HG02642 (cell line): Measurements from ENCODE around the gene NF1.
"Not testable (repeated sequence)": the region's sequence is repeated elsewhere in the genome, so short reads cannot be mapped to it uniquely, and the experiment has no call there.

Source experiments
- ATAC-seq: cut with Tn5 transposase; IDR thresholded peaks from one replicate; pipeline ENCODE4 v1.9.1; 2021; ENCODE audit warnings: mild to moderate bottlenecking; ENCODE audit not compliant: unreplicated experiment, poor library complexity

NF1 gene

DNA sequence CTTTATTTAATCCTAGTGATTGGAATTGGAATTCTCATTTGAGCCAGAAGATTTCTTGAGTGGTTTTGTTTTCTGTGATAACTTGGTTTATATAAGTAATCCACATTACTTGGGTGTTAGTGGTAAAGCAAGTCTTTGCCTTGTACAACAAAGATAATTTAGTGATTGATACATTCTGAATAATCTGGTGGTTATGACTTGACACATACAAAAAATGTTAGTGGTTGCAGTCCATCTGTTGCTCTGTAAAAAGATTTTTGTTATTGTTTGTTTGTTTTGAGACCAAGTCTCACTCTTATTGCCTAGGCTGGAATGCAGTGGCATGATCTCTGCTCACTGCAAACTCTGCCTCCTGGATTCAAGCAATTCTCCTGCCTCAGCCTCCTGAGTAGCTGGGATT, 189.1 kb downstream of the NF1 start:
- ATAC-seq, result no peak

DNA sequence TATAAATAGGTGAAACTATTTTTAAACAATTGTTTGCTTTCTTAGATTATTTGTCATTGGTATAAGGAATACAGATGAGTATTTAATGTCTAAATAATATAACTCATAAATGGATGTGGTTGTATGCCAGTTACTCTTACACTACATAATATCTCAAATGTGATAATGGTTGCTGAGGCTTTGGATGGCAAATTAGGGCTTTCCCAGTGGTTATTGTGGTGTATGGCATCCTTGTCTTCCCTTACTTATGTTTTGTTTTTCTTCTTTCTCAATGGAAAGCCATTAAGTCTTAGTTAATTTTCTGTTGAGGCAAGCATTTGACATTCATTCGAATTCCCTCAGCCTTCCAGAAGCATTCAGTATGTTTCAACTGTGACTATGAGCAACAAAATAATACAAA, 191.8 kb downstream of the NF1 start:
- ATAC-seq, result no peak

GRCh38 chr17:31287932-31288331, 193.2 kb downstream of the NF1 start:
- not testable (repeated sequence) for ATAC-seq

GRCh38 chr17:31289790-31290189, 195.0 kb downstream of the NF1 start:
- ATAC-seq, result no peak

DNA sequence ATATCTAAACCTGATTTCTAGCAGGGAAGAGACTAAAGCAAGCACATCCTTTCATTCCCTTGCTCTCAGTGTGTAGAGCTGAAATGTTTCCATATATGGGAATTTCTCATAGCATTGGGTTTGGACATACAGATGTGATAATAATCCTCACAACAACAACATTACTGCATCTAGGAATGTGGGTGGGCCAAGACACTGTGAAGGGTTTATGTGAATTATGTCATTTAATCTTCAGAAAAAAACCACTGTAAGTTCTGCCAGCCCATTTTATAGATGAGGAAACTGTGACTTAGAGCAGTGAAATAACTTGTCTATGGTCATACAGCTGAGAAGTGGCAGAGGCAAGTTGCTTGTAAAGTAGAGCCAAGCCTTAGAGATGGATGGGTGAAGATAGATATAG, 197.0 kb downstream of the NF1 start:
- no peak for ATAC-seq

GRCh38 chr17:31293581-31293980, 198.8 kb downstream of the NF1 start:
- ATAC-seq, result no peak

GRCh38 chr17:31294231-31294630, 199.5 kb downstream of the NF1 start:
- no peak for ATAC-seq

DNA sequence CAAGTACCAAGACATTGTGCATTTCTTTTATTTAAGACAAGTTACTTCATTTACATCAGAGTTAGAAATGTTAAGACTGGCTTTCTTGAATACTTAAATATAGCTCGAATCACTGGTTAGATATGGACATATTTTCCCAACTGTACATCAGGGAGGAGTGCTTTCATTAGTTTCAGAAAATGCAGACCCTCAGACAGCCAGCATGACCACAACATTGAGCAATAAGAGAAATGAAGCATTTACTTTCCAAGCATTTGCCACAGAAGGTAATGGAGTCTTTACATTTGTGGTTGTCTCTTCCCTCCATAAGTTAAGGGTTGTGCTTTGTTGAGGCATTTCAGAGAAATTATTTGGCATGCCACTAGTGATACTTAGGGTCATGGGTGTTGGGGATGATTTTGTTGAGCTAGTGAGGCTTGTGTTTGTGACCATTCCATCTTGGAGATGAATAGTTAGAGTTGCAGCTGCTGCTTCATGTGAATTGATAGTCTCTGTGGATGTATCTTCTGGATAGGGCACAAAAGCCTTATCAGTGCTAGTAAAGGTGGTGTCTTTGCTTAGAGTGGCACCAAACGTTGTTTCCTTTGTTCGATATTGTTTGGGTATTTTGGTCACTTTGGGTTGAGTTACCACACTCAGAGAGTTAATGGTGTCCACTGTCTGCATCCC, 200.2 kb downstream of the NF1 start:
- no peak for ATAC-seq

GRCh38 chr17:31295489-31295871, 200.7 kb downstream of the NF1 start:
- ATAC-seq, result no peak

DNA sequence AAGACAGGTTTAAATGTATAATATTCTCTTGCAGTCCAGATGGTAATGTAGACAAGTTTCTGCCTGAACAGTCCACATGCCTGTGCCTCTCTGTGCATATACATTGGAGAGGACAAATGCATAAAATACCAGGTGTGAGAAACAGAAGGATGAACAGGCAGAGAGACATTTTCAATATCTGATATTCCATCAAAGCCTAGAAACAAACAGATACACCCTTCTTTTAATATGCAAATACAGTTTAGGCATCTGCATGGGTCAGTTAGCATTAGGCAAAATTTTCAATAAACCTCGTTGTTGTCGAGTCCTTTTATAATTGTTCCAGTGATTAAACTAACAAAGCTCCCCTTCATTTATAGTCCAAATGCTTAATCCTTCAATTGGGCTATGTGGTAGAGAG, 201.4 kb downstream of the NF1 start:
- ATAC-seq, result no peak

DNA sequence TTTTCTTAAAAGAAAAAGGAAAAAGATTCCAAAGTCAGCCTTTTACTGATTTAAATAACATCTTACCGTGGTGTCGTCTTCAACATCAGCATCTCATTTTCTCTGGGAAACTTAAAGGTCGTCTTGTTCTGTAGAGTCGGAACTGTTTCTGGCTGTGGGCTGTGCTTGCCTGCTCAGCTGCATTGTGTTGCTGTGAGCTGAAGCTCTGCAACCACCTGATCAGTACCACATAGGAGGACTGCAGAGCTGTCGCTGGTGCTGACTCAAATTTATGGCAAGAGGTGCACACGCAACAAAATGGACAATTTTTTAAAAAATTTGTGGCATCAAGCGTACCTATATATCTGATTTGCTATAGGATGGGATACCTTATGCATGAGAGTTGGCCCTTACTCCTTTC, 202.3 kb downstream of the NF1 start, which contains the start of gene OMG:
TSS of gene OMG (minus strand) at position 150 of the 400 bp plus-strand sequence. CDS start 908 bp downstream, outside the sequence.
- no peak for ATAC-seq

DNA sequence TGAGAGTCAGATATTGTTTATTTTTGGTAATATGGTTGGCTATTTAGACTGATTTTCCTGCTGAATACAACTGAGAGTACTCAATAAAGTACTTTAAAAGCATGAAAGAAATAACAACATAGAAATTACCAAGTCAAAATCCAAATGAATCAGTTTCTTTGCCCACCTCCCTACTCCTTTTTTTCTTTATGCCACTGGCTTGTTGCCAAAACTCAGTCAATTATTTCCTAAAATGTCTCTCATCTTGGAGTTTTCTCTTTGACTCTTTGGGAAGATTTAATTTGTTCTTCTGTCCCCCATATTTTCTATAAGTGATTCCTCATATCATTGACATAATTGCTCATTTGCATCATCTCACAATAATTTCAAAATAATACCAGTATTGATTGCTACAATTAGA, 204.8 kb downstream of the NF1 start:
- ATAC-seq, result no peak

DNA sequence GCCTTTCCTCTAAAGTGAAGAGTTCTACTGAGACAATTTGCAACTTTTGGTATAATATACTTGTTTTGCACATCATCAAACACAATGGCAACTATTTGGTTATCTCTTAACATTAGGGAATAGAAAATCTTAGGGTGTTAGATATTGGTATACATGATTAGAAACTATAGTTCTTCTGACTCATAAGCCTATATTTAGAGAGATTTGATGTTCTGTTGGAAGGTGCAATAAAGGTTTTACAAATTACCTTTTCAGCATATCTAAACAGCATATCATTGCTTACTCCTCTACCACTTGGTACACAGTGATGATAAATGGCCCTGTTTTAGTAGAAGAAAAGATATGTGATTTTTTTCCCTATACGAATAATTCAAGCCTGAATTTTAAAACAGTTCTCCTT, 212.9 kb downstream of the NF1 start:
- ATAC-seq, result no peak

DNA sequence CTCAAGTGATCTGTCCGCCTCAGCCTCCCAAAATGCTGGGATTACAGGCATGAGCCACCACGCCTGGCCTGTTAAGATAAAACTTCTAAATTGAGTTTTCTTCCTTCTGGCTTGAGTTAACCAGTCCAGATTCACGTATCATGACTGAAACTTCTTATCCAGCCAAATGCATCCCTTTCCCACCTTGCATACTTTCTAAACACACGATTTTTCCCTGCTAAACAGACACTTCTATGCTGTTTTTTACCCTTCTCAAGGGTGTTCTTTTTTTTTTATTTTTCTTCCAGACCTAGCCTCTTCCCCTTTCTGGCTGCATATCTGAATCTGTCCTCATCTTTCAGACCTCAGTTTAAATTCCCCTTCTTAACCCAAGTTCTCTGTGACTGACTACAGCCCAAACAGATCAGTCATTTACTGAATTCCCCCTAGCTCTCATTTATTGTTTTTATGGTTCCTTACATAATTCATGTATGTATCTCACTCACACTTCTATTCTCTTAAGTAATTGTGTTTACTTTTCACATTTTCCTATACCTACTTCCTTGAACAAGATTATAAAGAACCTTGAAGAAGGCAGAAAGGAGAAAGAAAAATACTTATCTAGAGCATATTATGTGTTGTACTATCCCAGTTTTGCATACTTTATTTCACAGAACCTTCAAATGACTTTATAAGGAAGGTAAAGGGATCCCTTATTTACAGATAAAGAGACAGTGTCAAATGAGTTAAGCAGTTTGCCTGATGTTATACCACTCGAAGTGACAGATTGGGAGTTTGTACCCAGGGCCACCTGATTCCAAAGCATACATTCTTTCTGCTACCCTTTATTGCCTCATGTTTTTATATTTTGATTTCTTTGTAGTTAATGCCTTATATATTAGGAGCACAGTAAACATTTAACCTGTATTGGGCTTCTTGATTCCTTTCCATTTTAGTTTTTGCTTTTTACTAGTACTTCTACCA, 213.9 kb downstream of the NF1 start:
- ATAC-seq, result no peak

GRCh38 chr17:31309556-31309955, 214.8 kb downstream of the NF1 start:
- peak; percentile 34 for ATAC-seq

- ATAC-seq, result no peak
These were observed 215.5 kb downstream of the NF1 start for GRCh38 chr17:31310260-31310659.

DNA sequence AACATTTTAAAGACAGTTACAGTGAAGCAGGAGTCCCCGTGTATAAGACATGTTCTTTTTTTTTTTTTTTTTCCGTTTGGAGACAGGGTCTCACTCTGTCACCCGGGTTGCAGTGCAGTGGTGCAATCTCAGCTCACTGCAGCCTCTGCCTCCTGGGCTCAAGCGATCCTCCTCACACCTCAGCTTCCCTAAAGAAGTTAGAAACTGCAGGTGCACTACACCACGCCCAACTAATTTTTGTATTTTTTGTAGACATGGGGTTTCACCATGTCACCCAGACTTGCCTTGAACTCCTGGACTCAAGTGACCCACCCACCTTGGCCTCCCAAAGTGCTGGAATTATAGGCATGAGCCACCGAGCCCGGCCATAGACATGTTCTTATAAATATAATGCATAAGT, 216.1 kb downstream of the NF1 start:
- no peak for ATAC-seq

GRCh38 chr17:31311526-31311925, 216.7 kb downstream of the NF1 start:
- no peak for ATAC-seq

- not testable (repeated sequence) for ATAC-seq
These were observed 217.4 kb downstream of the NF1 start for GRCh38 chr17:31312223-31312622.

GRCh38 chr17:31313982-31314781, 219.4 kb downstream of the NF1 start, which contains the start of gene EVI2B:
Gene EVI2B, minus strand, starts transcription at chr17:31314054. Its CDS starts 8,445 bp downstream, at chr17:31305609.
- no peak for ATAC-seq

DNA sequence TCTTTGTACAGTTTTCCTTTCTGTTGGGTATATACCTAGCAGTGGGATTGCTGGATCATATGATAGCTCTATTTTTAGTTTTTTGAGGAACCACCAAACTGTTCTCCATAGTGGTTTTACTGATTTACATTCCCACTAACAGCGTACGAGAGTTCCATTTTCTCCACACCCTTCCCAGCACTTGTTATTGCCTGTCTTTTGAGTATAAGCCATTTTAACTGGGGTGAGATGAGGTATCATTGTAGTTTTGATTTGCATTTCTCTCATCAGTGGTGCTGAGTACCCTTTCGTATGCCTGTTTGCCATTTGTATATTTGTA, 220.0 kb downstream of the NF1 start:
- no peak for ATAC-seq
